GM19239 (cell line): ENCODE measurements around the gene HJV.

Experiments
- DNase-seq: peaks from one replicate; pipeline ENCODE4 v3.0.0; 2011; ENCODE audit warnings: low spot score; ENCODE audit not compliant: insufficient read length
- FAIRE-seq: peaks from 2 replicates; lab custom pipeline; 2011; peaks lifted over from hg19 to GRCh38; lab: Jason Lieb, UNC

HJV gene

DNA sequence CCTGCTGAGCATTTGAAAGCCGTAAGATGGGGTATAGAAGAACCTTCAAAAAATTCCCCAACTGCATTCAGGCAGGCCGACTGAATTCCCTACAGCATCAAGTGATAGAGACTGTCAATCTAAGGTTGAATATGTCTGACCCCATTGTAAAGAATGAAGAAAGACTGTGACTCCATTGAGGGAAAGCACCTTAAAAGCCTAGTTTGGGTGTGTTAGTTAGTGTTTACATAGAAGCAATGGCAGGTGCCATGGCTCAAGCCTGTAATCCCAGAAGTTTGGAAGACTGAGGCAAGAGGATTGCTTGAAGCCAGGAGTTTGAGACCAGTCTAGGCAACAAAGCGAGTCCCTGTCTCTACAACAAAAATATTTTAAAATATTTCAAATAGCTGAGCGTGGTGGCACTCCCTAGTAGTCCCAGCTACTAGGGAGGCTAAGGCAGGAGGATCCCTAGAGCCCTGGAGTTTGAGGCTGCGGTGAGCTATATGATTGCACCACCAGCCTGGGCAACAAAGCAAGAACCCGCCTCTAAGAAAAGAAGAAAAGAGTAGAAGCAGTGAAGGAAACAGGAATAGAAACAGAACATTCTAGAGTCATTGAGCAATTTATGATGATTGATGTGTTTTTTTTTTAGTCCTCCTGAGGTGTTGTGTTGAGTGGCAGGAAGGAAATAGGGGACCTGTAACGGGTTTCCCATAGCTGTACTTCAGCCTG lies 41.6 kb downstream of the HJV start:
- peak; percentile 44 for FAIRE-seq
- no peak for DNase-seq

DNA sequence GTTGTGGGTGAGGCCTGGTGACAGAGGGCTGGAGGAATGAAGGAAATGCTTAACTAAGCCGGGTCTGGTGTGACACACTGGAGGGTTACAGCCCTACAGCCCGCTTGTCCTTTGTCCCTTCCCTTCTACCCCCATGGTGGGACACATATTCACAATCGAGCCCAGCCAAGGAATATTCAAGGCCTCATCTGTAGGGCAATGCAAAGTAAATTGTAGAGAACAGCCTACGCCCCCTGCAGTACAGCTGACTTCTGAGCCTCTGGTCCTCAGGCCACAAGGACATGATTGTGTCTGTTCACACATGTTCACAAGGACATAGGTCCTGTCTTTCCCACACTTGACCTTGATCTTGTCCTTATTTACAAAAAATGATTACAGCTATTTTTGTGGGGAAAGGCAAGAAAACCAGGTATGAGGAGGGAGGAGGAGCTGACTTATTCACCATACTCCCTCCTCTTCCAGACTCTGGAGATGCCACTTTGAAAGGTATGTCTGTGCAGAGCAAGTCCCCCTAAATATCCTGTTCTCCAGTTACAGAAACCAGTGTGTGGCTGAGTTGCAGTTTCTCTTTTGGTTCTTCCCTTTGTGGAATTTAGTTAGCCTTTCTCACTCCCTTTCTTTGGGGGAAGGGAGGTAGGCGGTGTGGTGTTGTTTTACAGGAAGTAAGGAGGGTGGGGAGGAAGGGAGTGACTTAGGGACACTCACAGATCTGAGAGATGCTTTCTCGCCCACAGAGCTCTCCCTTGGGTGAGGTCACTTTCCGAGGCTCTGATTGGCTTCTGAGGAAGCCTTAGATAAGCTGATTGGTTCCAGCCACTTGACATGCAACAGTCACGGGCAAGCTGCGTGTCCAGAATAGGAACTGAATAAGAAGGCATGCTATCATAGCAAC lies 42.4 kb downstream of the HJV start:
- FAIRE-seq, result peak; percentile 97

DNA sequence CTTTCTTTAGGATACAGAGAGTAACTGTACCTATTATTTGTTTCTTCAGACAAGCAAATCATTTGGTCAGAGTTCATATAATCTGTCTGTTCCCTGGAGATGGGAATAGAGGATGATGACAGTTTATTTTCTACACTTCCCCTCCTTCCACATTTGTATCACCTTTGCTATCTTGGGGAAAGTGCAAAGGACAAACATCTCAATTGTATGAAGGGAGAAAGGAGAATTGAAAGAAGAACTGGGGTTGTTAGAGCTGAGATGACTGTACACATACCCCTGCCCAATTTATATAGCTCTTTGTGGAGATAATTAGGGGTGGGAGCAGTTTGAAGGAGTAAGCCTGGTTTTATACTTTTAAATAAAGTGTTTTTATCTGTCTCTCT lies 43.1 kb downstream of the HJV start:
- DNase-seq, result no peak

More for the DNA sequence above, 42.4 kb downstream of the HJV start:
- DNase-seq, result peak; percentile 78

DNA sequence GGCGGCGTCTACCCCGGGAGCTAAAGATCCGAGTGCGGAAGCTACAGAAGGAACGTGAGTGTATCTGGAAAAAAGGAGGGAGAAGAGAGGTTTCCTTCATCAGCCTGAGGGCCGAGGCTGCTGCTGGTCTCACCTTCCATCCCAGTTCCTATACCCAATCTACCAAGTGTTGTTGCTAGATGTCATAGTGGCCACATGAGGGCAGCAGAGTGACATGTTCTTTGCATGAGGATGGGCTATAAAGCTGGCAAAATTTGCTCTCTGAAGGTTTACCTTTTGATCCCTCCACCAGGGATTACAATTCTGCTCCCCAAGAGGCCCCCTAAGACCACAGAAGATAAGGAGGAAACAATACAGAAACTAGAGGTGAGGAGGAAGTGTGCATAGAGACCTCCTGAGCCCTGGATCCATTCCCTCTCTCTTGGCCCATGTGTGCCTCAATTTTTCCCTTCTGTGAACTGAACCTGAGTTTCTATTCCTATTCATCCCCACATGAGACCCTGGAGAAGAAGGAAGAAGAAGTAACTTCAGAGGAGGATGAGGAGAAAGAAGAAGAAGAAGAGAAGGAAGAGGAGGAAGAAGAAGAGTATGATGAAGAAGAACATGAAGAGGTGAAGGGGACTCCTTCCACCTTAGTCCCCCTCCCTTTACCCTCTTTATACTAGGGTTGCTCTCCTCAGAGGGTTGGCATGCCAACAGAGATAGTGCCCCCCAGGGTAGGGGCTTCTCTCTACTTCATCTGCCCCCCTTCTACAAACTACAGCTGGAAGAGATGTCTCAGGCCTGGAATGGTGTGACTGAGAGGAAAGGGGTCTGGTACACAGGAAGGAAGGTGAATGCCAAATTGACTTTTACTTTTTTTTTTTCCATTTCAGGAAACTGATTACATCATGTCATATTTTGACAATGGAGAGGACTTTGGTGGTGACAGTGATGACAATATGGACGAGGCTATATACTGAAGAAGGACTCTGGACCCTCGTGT lies 43.8 kb downstream of the HJV start:
- peak; percentile 69 for DNase-seq
- FAIRE-seq, result peak; percentile 65

More for the DNA sequence above, 43.1 kb downstream of the HJV start:
- no peak for FAIRE-seq

DNA sequence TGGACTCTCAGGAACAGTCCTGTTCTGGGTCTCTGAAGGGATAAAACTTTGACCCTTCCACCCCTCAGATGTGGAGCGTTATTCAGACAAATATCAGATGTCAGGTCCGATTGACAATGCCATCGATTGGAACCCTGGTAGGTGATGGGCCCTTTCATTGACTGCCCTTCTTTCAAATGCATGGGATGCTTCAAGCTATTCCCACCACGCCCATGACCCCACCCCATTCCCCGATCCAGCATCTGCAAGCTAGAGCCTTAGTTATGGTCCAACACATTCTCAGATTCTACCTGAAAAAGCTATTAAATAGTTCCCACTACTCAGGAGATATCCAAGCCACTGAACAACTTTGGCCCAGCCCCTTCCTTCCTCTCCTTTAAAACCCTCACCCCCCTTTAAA lies 44.5 kb downstream of the HJV start:
- no peak for DNase-seq
- no peak for FAIRE-seq

DNA sequence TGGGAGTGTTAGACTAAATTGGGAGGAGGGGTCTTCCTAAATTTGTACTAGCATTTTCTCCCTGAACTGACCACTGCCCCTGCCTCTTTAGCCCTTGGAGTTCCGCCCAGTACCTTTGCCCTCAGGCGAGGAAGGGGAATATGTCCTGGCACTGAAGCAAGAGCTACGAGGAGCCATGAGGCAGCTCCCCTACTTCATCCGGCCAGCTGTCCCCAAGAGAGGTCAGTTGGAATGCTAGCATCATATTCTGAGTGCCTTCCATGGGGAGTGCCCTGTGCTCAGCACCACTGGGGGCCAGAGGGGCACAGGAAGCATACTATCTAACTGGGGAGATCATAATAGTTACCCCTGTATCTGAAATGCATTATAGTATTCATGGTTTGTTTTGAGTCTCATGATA lies 46.3 kb downstream of the HJV start:
- DNase-seq (no peak), FAIRE-seq (no peak)

DNA sequence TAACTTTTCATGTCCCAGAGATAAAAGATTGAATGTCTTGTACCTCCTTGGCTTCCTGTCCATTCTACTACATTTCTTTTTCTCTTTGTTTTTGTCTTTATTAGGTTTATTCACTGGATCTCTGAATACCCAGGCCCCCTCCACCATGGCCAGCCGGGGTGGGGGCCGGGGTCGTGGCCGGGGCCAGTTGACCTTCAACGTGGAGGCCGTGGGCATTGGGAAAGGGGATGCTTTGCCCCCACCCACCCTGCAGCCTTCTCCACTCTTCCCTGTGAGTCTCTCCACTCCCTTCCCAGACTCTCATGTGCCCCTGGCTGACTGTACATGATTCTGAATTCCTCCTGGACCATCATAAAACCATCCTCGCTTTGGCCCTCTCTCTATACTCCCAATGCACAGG lies 46.8 kb downstream of the HJV start:
- no peak for DNase-seq
- no peak for FAIRE-seq

DNA sequence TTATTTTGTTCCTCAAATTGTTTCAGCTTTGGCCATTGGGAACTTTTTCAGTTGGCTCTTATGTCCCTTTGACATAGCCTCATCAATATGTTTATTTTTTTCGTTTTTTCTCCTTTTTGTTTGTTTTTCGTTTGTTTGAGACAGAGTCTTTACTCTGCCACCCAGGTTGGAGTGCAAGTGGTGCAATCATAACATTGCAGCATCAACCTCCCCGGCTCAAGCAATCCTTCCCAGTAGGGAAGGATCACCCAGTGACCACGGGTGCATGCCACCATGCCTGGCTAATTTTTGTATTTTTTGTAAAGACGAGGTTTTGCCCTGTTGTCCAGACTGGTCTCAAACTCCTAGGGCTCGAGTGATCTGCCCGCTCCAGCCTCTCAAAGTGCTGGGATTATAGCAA lies 49.0 kb downstream of the HJV start:
- no peak for DNase-seq
- no peak for FAIRE-seq
